ENCODE results near the gene COTL1.

COTL1 gene

GRCh38 chr16:84575914-84576313, 42.0 kb downstream of the COTL1 start:
- Histone ChIP-seq H3K4me1 (ENCODE audit: control insufficient read depth, insufficient read depth, low read length) (no peaks in the 10 kb centered on the region), H3K9ac (ENCODE audit: low read depth, low read length) (no peak overlapping the region), H3K36me3 (ENCODE audit: insufficient read depth, low read length) (peaks cover 16% of the 10 kb centered on the region), H3K4me2 (ENCODE audit: low read length) (no peak overlapping the region), H3K9me3 (replicated peaks; ENCODE audit: low read length) (no peaks in the 10 kb centered on the region), H3K4me3 (ENCODE audit: low read length) (no peak overlapping the region), H3K27me3 (ENCODE audit: control insufficient read depth, insufficient read depth, low read length) (no peaks in the 10 kb centered on the region)

GRCh38 chr16:84574191-84574590, 43.7 kb downstream of the COTL1 start:
- no peak overlapping the region for H3K9ac ChIP-seq (ENCODE audit: low read depth, low read length)
- H3K4me3 ChIP-seq (ENCODE audit: low read length) = no peak overlapping the region
- peaks cover 11% of the 10 kb centered on the region for H3K36me3 ChIP-seq (ENCODE audit: insufficient read depth, low read length)
- H3K27me3 ChIP-seq (ENCODE audit: control insufficient read depth, insufficient read depth, low read length) = no peaks in the 10 kb centered on the region
- no peaks in the 10 kb centered on the region for H3K4me1 ChIP-seq (ENCODE audit: control insufficient read depth, insufficient read depth, low read length)
- H3K4me2 ChIP-seq (ENCODE audit: low read length) = no peak overlapping the region
- no peaks in the 10 kb centered on the region for H3K9me3 ChIP-seq (replicated peaks; ENCODE audit: low read length)

GRCh38 chr16:84572096-84572495, 45.8 kb downstream of the COTL1 start:
- H3K4me1 ChIP-seq (ENCODE audit: control insufficient read depth, insufficient read depth, low read length) = no peaks in the 10 kb centered on the region
- H3K9me3 ChIP-seq (replicated peaks; ENCODE audit: low read length) = no peaks in the 10 kb centered on the region
- H3K4me2 ChIP-seq (ENCODE audit: low read length) = no peak overlapping the region
- H3K27me3 ChIP-seq (ENCODE audit: control insufficient read depth, insufficient read depth, low read length) = no peaks in the 10 kb centered on the region
- H3K36me3 ChIP-seq (ENCODE audit: insufficient read depth, low read length) = peaks cover 23% of the 10 kb centered on the region
- no peak overlapping the region for H3K4me3 ChIP-seq (ENCODE audit: low read length)
- no peak overlapping the region for H3K9ac ChIP-seq (ENCODE audit: low read depth, low read length)

- no peaks in the 10 kb centered on the region for H3K4me1 ChIP-seq (ENCODE audit: control insufficient read depth, insufficient read depth, low read length)
- peaks cover 27% of the 10 kb centered on the region for H3K36me3 ChIP-seq (ENCODE audit: insufficient read depth, low read length)
- no peaks in the 10 kb centered on the region for H3K9me3 ChIP-seq (replicated peaks; ENCODE audit: low read length)
- no peak overlapping the region for H3K4me3 ChIP-seq (ENCODE audit: low read length)
- H3K9ac ChIP-seq (ENCODE audit: low read depth, low read length) = no peak overlapping the region
- H3K27me3 ChIP-seq (ENCODE audit: control insufficient read depth, insufficient read depth, low read length) = no peaks in the 10 kb centered on the region
- no peak overlapping the region for H3K4me2 ChIP-seq (ENCODE audit: low read length)
Measured at GRCh38 chr16:84571506-84571905, 46.4 kb downstream of the COTL1 start.

GRCh38 chr16:84570739-84571403, 47.0 kb downstream of the COTL1 start:
- Histone ChIP-seq H3K9me3 (replicated peaks; ENCODE audit: low read length) (no peaks in the 10 kb centered on the region), H3K4me2 (ENCODE audit: low read length) (no peak overlapping the region), H3K27me3 (ENCODE audit: control insufficient read depth, insufficient read depth, low read length) (no peaks in the 10 kb centered on the region), H3K4me3 (ENCODE audit: low read length) (no peak overlapping the region), H3K9ac (ENCODE audit: low read depth, low read length) (no peak overlapping the region), H3K36me3 (ENCODE audit: insufficient read depth, low read length) (peaks cover 34% of the 10 kb centered on the region), H3K4me1 (ENCODE audit: control insufficient read depth, insufficient read depth, low read length) (no peaks in the 10 kb centered on the region)

- no peaks in the 10 kb centered on the region for H3K4me1 ChIP-seq (ENCODE audit: control insufficient read depth, insufficient read depth, low read length)
- H3K4me3 ChIP-seq (ENCODE audit: low read length) = no peak overlapping the region
- H3K9me3 ChIP-seq (replicated peaks; ENCODE audit: low read length) = no peaks in the 10 kb centered on the region
- H3K27me3 ChIP-seq (ENCODE audit: control insufficient read depth, insufficient read depth, low read length) = no peaks in the 10 kb centered on the region
- no peak overlapping the region for H3K9ac ChIP-seq (ENCODE audit: low read depth, low read length)
- no peak overlapping the region for H3K4me2 ChIP-seq (ENCODE audit: low read length)
- peaks cover 39% of the 10 kb centered on the region for H3K36me3 ChIP-seq (ENCODE audit: insufficient read depth, low read length)
Measured at GRCh38 chr16:84569382-84569987, 48.4 kb downstream of the COTL1 start.

- no peak overlapping the region for H3K4me3 ChIP-seq (ENCODE audit: low read length)
Measured at GRCh38 chr16:84568066-84568465, 49.8 kb downstream of the COTL1 start.

GRCh38 chr16:84567286-84567962, 50.5 kb downstream of the COTL1 start:
- no peak overlapping the region for H3K4me2 ChIP-seq (ENCODE audit: low read length)
- no peaks in the 10 kb centered on the region for H3K27me3 ChIP-seq (ENCODE audit: control insufficient read depth, insufficient read depth, low read length)
- H3K36me3 ChIP-seq (ENCODE audit: insufficient read depth, low read length) = peaks cover 40% of the 10 kb centered on the region
- H3K4me1 ChIP-seq (ENCODE audit: control insufficient read depth, insufficient read depth, low read length) = no peaks in the 10 kb centered on the region
- no peaks in the 10 kb centered on the region for H3K9me3 ChIP-seq (replicated peaks; ENCODE audit: low read length)
- H3K9ac ChIP-seq (ENCODE audit: low read depth, low read length) = no peak overlapping the region
- H3K4me3 ChIP-seq (ENCODE audit: low read length) = no peak overlapping the region

More at GRCh38 chr16:84568066-84568465, 49.8 kb downstream of the COTL1 start:
- H3K9ac ChIP-seq (ENCODE audit: low read depth, low read length) = no peak overlapping the region
- H3K4me1 ChIP-seq (ENCODE audit: control insufficient read depth, insufficient read depth, low read length) = no peaks in the 10 kb centered on the region
- peaks cover 42% of the 10 kb centered on the region for H3K36me3 ChIP-seq (ENCODE audit: insufficient read depth, low read length)
- no peaks in the 10 kb centered on the region for H3K9me3 ChIP-seq (replicated peaks; ENCODE audit: low read length)
- H3K27me3 ChIP-seq (ENCODE audit: control insufficient read depth, insufficient read depth, low read length) = no peaks in the 10 kb centered on the region
- no peak overlapping the region for H3K4me2 ChIP-seq (ENCODE audit: low read length)

- no peaks in the 10 kb centered on the region for H3K4me1 ChIP-seq (ENCODE audit: control insufficient read depth, insufficient read depth, low read length)
- H3K4me2 ChIP-seq (ENCODE audit: low read length) = no peak overlapping the region
- no peaks in the 10 kb centered on the region for H3K27me3 ChIP-seq (ENCODE audit: control insufficient read depth, insufficient read depth, low read length)
- H3K4me3 ChIP-seq (ENCODE audit: low read length) = no peak overlapping the region
- peaks cover 46% of the 10 kb centered on the region for H3K36me3 ChIP-seq (ENCODE audit: insufficient read depth, low read length)
- H3K9ac ChIP-seq (ENCODE audit: low read depth, low read length) = no peak overlapping the region
- no peaks in the 10 kb centered on the region for H3K9me3 ChIP-seq (replicated peaks; ENCODE audit: low read length)
Measured at GRCh38 chr16:84566545-84567257, 51.2 kb downstream of the COTL1 start.

GRCh38 chr16:84565669-84566495, 52.0 kb downstream of the COTL1 start:
- Histone ChIP-seq H3K4me1 (ENCODE audit: control insufficient read depth, insufficient read depth, low read length) (no peaks in the 10 kb centered on the region), H3K4me2 (ENCODE audit: low read length) (no peak overlapping the region), H3K4me3 (ENCODE audit: low read length) (no peak overlapping the region), H3K9me3 (replicated peaks; ENCODE audit: low read length) (no peaks in the 10 kb centered on the region), H3K9ac (ENCODE audit: low read depth, low read length) (no peak overlapping the region), H3K27me3 (ENCODE audit: control insufficient read depth, insufficient read depth, low read length) (no peaks in the 10 kb centered on the region), H3K36me3 (ENCODE audit: insufficient read depth, low read length) (peaks cover 47% of the 10 kb centered on the region)
